GM21367 (cell line): ENCODE measurements around the gene IREB2.
"Not testable (repeated sequence)": the region's sequence is repeated elsewhere in the genome, so short reads cannot be mapped to it uniquely, and the experiment has no call there.

ENCODE experiments used
- ATAC-seq: cut with Tn5 transposase; IDR thresholded peaks from one replicate; pipeline ENCODE4 v1.9.1; 2021; ENCODE audit not compliant: unreplicated experiment

The IREB2 gene

DNA sequence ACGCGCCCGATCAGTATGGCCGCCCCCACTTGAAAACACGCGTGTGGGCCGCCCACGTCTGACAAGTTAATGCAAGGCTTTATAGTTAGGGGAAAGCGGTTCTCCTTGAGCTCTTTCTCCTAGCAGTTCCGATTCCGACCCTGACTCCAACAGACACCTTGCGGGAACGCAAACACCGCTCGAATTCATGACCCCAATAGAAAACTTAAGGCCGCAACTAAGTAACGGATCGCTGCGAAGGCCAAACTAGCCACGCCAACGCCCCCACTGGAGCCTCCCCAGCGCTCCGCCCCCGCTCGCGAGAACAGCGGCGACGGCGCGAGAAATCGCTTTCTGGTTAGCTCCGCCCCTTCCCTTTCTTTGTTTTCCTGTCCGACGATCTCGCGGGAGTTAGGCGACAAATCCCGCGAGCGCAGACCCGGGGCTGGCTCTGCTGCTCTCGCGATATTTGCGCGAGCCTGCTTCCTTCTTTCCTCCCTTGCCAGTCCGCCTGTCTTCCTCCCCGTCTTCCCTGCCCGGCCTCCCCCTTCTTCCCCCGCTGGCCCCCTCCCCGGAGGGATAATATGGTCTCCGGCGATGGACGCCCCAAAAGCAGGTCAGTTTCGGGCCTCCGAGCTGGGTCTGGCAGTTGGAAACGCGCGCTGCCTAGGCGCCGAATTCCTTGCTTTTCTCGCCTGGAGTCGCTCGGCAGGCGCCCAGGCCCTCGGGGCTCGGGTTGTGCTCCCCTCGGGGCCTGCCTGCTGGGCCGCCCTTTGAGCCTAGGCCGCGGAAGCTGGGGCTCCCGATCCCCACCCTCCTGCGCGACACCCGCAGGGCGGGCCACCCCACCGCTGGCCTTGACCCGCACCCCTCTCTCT, at the start of gene IREB2:
IREB2 (plus strand) TSS at position 455 of the 857 bp plus-strand sequence; CDS start at position 577, 122 bp downstream.
- ATAC-seq, result peak; percentile 62

- no peak for ATAC-seq
Measured at GRCh38 chr15:78388865-78389264, 49.2 kb upstream of the IREB2 start.

DNA sequence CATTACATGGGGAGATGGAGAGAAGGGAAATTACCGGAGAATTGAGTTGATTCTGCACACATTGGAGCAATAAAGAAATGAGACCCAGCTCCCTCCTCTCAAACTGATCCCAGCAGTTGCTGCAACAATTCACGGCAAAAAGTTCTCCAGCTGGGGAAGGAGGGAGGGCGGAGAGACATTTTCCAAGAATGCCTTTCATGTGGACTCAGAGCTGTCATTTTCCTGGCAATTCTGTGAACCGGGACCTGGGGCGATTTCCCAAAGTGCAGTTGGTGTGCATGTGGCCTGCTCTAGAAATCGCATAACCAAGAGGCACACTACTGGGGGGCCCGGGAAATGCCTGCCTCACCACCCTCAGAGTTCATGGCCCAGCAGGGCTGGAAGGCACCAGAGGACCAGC, 48.7 kb upstream of the IREB2 start:
- ATAC-seq, result no peak

- no peak for ATAC-seq
Measured at GRCh38 chr15:78389738-78390137, 48.3 kb upstream of the IREB2 start.

DNA sequence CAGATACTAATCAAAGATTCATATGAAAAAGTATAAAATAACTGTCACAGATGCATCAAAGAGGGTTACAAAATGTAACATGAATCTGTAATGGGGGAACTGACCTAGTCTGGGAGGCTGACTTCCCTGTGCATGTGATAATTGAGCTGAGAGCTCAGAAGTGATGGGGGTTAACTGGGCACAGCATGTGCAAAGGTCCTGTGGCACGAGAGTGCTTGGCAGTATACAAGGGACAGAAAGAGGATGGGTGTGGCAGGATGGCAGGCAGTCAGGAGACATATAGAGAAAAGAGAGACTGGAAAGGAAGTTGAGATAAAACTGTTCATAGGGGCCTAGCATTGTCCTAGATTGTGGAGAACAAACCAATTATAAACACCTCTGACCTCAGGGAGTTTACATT, 47.8 kb upstream of the IREB2 start:
- ATAC-seq, result no peak

- ATAC-seq, result no peak
Measured at GRCh38 chr15:78390826-78391225, 47.2 kb upstream of the IREB2 start.

DNA sequence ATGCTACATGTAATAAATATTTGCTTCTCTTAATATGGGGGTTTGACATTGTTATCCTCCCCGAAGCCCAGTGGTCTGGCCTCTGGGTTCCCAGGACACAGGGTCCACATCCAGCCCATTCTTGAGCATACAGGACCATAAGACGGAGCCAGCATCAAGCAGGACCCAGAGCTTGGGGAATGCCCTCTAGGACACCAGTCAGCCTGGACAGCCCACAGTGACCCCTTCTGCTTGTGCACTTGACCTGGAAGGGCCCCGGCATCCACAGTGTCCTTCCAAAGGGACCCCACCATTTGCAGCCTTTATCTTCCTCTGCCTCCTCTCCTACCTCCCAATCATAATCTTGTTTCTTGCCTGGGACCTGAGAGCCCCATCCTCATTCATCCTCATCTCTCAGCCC, 46.2 kb upstream of the IREB2 start:
- no peak for ATAC-seq

DNA sequence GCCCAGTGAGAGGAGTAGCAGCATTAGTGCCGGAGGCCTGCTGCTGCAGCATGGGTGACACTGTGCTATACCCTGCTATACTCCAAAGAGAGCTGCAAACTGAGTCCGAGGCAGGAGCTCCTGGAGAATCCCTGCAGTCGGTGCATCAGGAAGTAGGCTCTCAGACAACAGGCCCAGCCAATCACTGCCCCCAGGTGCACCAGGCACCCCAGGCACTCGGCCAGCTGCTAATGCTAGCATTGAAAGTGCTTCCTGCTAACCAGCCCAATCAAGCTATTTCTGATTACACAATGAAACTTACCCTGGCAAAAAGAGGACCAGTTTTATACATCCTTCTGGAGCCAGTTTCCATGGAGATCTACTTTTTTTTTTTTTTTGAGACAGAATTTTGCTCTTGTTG, 45.6 kb upstream of the IREB2 start:
- ATAC-seq, result no peak

GRCh38 chr15:78393137-78393536, 44.9 kb upstream of the IREB2 start:
- no peak for ATAC-seq

GRCh38 chr15:78394026-78394425, 44.0 kb upstream of the IREB2 start:
- no peak for ATAC-seq

- ATAC-seq, result no peak
Measured at GRCh38 chr15:78394981-78395616, 42.9 kb upstream of the IREB2 start.

DNA sequence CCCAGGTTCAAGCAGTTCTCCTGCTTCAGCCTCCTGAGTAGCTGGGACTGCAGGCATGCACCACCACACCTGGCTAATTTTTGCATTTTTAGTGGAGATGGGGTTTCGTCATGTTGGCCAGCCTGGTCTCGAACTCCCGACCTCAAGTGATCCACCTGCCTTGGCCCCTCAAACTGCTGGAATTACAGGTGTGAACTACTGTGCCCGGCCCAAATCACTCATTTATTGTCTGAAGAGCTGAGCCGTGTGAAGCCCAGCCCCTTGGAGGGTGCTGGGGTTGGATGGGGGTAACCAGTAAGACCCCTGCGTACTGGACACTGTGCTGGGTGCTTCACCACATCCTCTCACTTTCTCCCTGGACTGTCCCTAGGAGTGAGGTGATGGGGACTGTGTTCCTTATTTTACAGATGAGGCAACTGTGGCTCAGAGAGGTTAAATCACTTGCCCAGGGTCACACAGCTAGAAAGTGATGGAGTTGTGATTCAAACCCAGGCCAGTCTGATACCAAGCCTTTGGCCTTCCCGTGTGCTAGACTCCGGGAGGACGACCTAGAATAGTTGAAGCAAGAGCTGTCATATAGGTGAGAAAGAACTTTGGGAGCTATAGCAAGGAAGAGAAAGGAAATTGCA, 41.7 kb upstream of the IREB2 start:
- ATAC-seq, result no peak

- no peak for ATAC-seq
Measured at GRCh38 chr15:78396976-78397375, 41.0 kb upstream of the IREB2 start.

DNA sequence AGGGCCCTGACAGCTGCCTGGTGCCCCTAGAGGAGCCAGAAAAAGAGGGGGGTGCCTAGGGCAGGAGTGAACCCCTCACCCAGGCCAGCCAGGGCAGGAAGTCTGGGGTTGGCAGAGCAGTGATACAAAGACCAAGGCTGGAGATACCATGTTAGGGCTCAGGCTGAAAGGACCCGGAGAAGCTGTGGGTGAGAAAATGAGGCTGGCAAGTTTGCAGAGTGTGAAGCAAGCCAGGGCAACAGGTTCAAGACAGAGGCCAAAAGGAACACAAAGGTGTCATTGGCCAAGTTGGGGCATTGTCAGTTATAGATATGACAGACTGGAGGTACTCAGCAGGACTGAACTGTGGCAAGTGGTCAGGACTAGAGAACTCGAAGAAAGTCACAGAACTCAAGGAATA, 40.6 kb upstream of the IREB2 start:
- no peak for ATAC-seq

GRCh38 chr15:78398076-78398825, 39.8 kb upstream of the IREB2 start:
- ATAC-seq, result no peak

DNA sequence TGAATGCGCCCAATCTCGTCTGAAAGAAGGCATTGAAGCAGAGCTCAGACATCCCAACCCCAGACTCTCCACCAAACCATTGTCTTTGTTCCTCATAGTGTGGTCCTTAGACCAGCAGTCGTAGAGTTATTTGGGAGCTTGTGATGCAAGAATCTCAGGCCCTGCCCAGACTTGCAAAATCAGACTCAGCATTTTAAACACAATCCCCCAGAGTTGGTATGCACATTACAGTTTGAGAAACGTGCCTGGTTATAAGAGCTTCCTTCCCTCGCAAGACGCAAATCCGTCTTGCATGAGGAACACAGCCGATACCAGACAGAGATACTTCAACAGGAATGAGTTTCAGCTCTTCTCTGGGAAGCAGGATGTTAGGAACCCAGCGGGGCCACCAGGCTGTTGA, 38.9 kb upstream of the IREB2 start:
- ATAC-seq, result no peak

DNA sequence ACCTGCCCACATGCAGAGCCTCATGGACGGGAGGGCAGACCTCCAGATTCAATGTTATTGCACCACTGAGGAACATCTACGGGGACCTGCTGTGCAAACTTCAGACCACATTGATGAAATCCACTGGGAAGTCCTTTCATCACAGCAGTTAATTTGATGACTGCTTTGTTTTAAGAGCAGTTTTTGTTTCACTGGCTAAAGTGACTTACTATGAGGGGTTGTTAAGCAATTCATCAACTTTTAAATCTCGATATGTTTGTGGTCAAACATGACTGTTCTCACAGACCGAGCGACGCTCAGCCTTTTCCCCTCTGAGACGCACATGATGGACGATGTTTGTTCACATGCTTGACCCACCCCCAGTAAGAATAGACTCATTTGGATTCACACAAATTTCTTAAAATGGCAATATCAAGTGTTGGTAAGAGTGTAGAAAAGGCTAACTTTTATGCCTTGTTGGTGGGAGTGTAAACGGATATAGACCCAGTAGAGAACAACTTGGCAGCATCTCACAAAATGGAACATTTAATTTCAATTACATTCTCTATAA, 35.9 kb upstream of the IREB2 start:
- no peak for ATAC-seq

- ATAC-seq, result no peak
Measured at GRCh38 chr15:78404125-78404524, 33.9 kb upstream of the IREB2 start.

- ATAC-seq, result not testable (repeated sequence)
Measured at GRCh38 chr15:78404796-78405195, 33.2 kb upstream of the IREB2 start.

DNA sequence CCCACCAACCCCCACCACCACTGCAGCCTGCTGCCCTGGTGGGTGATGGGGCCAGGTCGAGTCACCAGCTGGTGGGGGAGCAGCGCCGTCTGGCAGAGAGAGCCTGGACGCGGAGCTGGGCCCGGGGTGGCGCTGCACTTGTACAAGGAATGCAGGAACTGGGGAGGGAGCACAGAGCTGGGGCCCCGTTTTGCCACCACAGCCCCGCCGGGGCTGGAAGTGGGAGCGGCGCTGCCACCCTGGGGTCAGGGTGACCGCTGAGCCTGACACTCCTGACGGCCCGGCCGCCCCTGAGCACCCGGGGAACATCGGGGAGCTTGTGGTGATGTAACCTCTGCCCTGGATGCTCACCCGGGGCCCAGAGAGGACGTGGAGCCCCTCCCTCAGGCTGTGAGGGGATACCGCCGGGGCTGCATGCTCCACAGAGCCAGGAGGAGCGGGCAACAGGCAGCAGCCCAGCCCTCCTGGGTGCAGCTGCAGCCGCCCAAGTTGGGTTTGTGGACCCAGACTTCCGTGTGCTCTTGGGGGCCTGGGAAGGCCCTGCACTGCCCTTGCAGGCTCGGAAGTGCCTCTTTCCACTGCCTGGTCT, 32.6 kb upstream of the IREB2 start:
- ATAC-seq, result no peak
